Neutrophil (primary cell): ENCODE measurements around the gene FITM1.
A peak's percentile ranks its signal among the peaks of the same experiment; 100 is the strongest.

Experiments
- H3K27ac ChIP-seq: fragments of 200-600 bp; sonication (generic); 2 replicates; pipeline ENCODE4 v1.5.1; 2016; ENCODE audit warnings: mild to moderate bottlenecking, moderate library complexity
- H3K27me3 ChIP-seq: fragments of 200-600 bp; sonication (generic); 2 replicates; pipeline ENCODE4 v1.6.0; 2016; ENCODE audit warnings: mild to moderate bottlenecking
- H3K36me3 ChIP-seq: fragments of 200-600 bp; sonication (generic); 2 replicates; pipeline ENCODE4 v1.5.1; 2017
- H3K4me1 ChIP-seq, 2 experiments: fragments of 200-600 bp in 1 of 2; sonication (generic) in 1 of 2; 1 replicate in 1 of 2; 2 replicates in 1 of 2; pipeline versions ENCODE4 v1.5.1 to v1.6.1; 2013 to 2016; ENCODE audit warnings: low read depth in 1 of 2, low read length in 1 of 2, mild to moderate bottlenecking in 1 of 2, moderate library complexity in 1 of 2; ENCODE audit not compliant: control insufficient read depth in 1 of 2, insufficient read depth in 1 of 2
- H3K4me3 ChIP-seq, 2 experiments: fragments of 200-600 bp in 1 of 2; sonication (generic) in 1 of 2; 1 replicate in 1 of 2; 2 replicates in 1 of 2; pipeline ENCODE4 v1.5.1; 2013 to 2016; ENCODE audit warnings: low read depth in 1 of 2, low read length in 1 of 2, mild to moderate bottlenecking in 1 of 2, moderate library complexity in 1 of 2
- H3K9me3 ChIP-seq: fragments of 200-600 bp; sonication (generic); 2 replicates; pipeline ENCODE4 v1.5.1; 2016
- CTCF ChIP-seq: fragments of 200-600 bp; sonication (generic); IDR thresholded peaks from 2 replicates; pipeline ENCODE4 v1.5.1; 2016; ENCODE audit warnings: antibody characterized with exemption

FITM1 gene

DNA sequence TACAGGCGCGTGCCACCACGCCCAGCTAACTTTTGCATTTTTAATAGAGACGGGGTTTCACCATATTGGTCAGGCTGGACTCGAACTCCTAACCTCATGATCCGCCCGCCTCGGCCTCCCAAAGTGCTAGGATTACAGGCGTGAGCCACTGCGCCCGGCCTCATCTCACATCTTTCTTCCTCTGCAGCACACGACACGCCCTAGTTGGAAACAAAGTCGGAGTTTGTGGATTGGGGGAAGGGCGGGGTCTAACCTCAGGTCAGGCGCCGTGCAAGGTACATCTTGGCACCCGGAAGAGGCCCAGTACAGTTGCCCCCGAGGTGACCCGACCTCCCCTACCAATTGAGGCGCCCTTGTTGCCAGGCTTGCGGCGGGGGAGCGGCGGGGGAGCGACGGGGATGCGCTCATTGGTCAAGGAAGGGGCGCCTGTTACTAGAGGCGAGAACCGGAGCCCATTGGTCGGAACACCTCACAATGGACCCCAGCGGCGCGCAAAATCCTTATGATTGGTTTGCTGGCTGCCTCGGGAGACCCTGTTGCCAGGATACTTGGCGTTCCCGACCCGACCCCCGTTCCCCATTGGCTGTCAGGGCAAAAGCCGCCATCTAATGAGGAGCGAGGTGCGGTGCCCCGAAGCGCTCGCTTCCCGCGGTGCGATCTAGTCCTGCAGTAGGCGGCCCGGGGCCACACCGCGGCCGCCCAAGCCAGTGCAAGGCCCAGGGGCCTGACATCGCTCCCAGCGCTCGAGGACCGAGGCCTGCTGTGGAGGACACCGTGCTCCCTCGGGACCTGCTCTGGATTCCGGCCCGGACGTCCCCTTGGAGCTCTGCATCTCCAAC, 41.2 kb downstream of the FITM1 start, which contains the start of gene REC8:
Gene REC8, plus strand, starts transcription at position 659 of the 839 bp plus-strand sequence. CDS start 473 bp downstream, outside the sequence.
- Histone ChIP-seq H3K4me3 (peak within 1 kb of the TSS; percentile 43 to 47), H3K36me3 (peaks cover 83% of the 10 kb centered on the region), H3K9me3 (no peaks in the 10 kb centered on the region), H3K4me1 (peaks cover 51 to 61% of the 10 kb centered on the region in 2 experiments), H3K27me3 (peaks cover 17% of the 10 kb centered on the region), H3K27ac (peak within 1 kb of the TSS; percentile 36)
- no peak for TF ChIP-seq CTCF

DNA sequence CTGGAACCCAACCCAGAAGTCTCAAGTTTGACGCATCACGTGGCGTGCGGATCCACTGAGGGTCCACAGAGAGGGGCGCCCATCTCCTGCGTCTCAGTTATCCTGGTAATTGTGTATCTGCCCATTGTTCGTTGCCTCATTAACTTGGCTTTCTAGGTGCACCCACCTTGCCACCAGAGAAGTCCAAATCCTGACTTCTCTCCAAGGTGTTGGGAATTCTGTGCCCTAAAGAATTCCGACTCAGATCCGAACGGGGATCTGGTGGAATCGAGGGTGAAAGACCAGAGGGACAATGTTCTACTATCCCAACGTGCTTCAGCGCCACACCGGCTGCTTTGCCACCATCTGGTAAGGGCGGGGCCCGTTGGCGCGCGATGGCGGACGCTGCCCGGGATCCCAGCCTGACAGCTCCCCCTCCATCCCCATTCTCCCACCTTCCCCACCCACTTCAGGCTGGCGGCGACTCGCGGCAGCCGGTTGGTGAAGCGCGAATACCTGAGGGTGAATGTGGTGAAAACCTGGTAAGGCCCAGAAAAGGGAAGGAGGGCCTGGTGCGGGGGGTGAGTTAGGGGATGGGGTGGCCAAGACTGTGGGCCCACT, 41.9 kb downstream of the FITM1 start:
- Histone ChIP-seq H3K9me3 (no peaks in the 10 kb centered on the region), H3K27ac (peak overlapping the region; percentile 36), H3K36me3 (peaks cover 85% of the 10 kb centered on the region), H3K4me1 (peaks cover 44 to 54% of the 10 kb centered on the region in 2 experiments), H3K27me3 (peaks cover 17% of the 10 kb centered on the region), H3K4me3 (peak overlapping the region in 1 of 2 experiments; percentile 43)
- no peak for TF ChIP-seq CTCF

DNA sequence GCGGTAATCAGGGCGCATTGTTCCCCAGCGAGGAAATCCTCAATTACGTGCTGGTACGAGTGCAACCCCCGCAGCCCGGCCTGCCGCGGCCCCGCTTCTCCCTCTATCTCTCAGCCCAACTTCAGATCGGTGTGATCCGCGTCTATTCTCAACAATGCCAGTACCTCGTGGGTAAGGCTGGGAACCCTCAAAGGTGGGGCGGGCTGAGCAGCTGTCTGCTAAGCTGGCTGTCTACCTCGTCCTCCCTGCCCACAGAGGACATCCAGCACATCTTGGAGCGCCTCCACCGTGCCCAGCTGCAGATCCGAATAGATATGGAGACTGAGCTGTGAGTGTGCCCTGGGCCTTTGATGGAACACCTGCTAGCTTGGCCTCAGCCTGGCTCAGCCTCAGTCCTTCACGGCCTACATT, 42.4 kb downstream of the FITM1 start:
- no peak for TF ChIP-seq CTCF
- Histone ChIP-seq H3K4me1 (peaks cover 39 to 49% of the 10 kb centered on the region in 2 experiments), H3K27ac (no peak overlapping the region), H3K9me3 (no peaks in the 10 kb centered on the region), H3K4me3 (no peak overlapping the region), H3K27me3 (peaks cover 17% of the 10 kb centered on the region), H3K36me3 (peaks cover 87% of the 10 kb centered on the region)

DNA sequence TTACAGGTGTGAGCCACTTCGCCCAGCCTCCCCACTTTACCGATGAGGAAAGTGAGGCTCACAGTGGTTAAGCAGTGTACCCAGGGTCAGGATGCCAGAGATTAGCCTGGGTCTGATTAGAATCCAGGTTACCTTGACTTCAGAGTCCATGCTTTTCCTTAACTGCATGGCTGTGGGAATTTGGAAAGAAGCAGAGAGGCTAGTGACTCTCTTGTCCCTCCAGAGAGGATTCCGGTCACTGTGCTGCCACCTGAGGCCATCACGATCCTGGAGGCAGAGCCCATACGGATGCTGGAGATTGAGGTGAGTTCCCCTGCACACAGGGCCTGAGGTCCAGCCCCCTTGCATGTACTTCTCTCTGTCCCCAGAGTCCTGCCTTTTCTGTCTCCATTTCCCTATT, 46.1 kb downstream of the FITM1 start:
- H3K36me3 ChIP-seq = peaks cover 96% of the 10 kb centered on the region
- peaks cover 13% of the 10 kb centered on the region for H3K27me3 ChIP-seq
- H3K4me1 ChIP-seq = peaks cover 19 to 21% of the 10 kb centered on the region in 2 experiments
- no peak overlapping the region for H3K27ac ChIP-seq
- H3K9me3 ChIP-seq = no peaks in the 10 kb centered on the region
- no peak overlapping the region for H3K4me3 ChIP-seq
- TF ChIP-seq CTCF = no peak

- H3K4me3 ChIP-seq = no peak overlapping the region
- peaks cover 99% of the 10 kb centered on the region for H3K36me3 ChIP-seq
These were observed 46.8 kb downstream of the FITM1 start for GRCh38 chr14:24177041-24177825.

More at GRCh38 chr14:24177041-24177825, 46.8 kb downstream of the FITM1 start:
- H3K4me1 ChIP-seq = peaks cover 12 to 15% of the 10 kb centered on the region in 2 experiments
- no peaks in the 10 kb centered on the region for H3K9me3 ChIP-seq
- peaks cover 7% of the 10 kb centered on the region for H3K27me3 ChIP-seq
- H3K27ac ChIP-seq = no peak overlapping the region
- no peak for TF ChIP-seq CTCF
